WTC11 (cell line): ENCODE measurements around the gene DAAM2. TPM values are rescaled to one million over a fixed set of nuclear protein-coding genes. Genes with fewer than 3 reads are reported as not detected.

Experiments
- ATAC-seq: fragments of 200-7000 bp; cut with Tn5 transposase; 2 replicates; pipeline ENCODE4 v1.10.0; 2021; ENCODE audit warnings: mild to moderate bottlenecking, moderate library complexity
- CTCF ChIA-PET: fragments of 300-600 bp; sonication (Branson Sonifier 250); formaldehyde crosslinking; loops from one replicate; lab custom pipeline; 2021; ENCODE audit warnings: antibody characterized with exemption; lab: Charles Lee
- POLR2A ChIA-PET: fragments of 350-600 bp; sonication (Branson Sonifier 250); formaldehyde crosslinking; loops from one replicate; lab custom pipeline; 2021; ENCODE audit warnings: antibody characterized with exemption; lab: Charles Lee
- DNase-seq: peaks from one replicate; pipeline ENCODE4 v3.0.0; 2021; ENCODE audit warnings: low spot score
- H3K27ac Mint-ChIP-seq: 2 replicates; pipeline ENCODE4 v1.8.0; 2021; ENCODE audit warnings: mixed read lengths
- H3K27me3 Mint-ChIP-seq: 2 replicates; pipeline ENCODE4 v1.8.0; 2021; ENCODE audit warnings: low read depth, mild to moderate bottlenecking, moderate library complexity, mixed read lengths
- H3K36me3 Mint-ChIP-seq: 2 replicates; pipeline ENCODE4 v1.8.0; 2021; ENCODE audit warnings: mixed read lengths
- H3K4me1 Mint-ChIP-seq: 2 replicates; pipeline ENCODE4 v1.8.0; 2022; ENCODE audit warnings: mixed read lengths
- H3K4me3 Mint-ChIP-seq: 2 replicates; pipeline ENCODE4 v1.8.0; 2021; ENCODE audit warnings: mild to moderate bottlenecking, moderate library complexity, mixed read lengths
- H3K9me3 Mint-ChIP-seq: 2 replicates; pipeline ENCODE4 v1.8.0; 2021; ENCODE audit warnings: mixed read lengths
- AR ChIP-seq: fragments of 250-450 bp; sonication (Bioruptor Pico); IDR thresholded peaks from 2 replicates; pipeline ENCODE4 v1.9.0; 2021; ENCODE audit warnings: mild to moderate bottlenecking
- ATF2 ChIP-seq: sonication (generic); formaldehyde crosslinking; IDR thresholded peaks from 2 replicates; pipeline ENCODE4 v1.8.1; 2022; ENCODE audit warnings: low read depth, missing genetic modification reagents, borderline replicate concordance
- ATF6 ChIP-seq: sonication (generic); formaldehyde crosslinking; IDR thresholded peaks from 2 replicates; pipeline ENCODE4 v1.8.1; 2023; ENCODE audit warnings: mild to moderate bottlenecking, missing genetic modification reagents
- HMGA2 ChIP-seq: fragments of 250-450 bp; sonication (Bioruptor Pico); IDR thresholded peaks from 2 replicates; pipeline ENCODE4 v1.4.0; 2021; ENCODE audit warnings: mild to moderate bottlenecking, moderate library complexity
- MYBL2 ChIP-seq: sonication (generic); formaldehyde crosslinking; IDR thresholded peaks from 2 replicates; pipeline ENCODE4 v1.8.1; 2023; ENCODE audit warnings: mild to moderate bottlenecking, moderate library complexity, missing genetic modification reagents
- NFATC4 ChIP-seq: fragments of 250-450 bp; sonication (Bioruptor Pico); IDR thresholded peaks from 2 replicates; pipeline ENCODE4 v1.9.0; 2021; ENCODE audit warnings: mild to moderate bottlenecking
- SMAD3 ChIP-seq: sonication (generic); formaldehyde crosslinking; IDR thresholded peaks from 2 replicates; pipeline ENCODE4 v1.8.0; 2022; ENCODE audit warnings: missing genetic modification reagents, mild to moderate bottlenecking, borderline replicate concordance
- USF2 ChIP-seq: sonication (generic); formaldehyde crosslinking; IDR thresholded peaks from 2 replicates; pipeline ENCODE4 v1.8.1; 2023; ENCODE audit warnings: mild to moderate bottlenecking, missing genetic modification reagents, moderate library complexity
- ZNF281 ChIP-seq: sonication (generic); formaldehyde crosslinking; IDR thresholded peaks from 2 replicates; pipeline ENCODE4 v1.8.0; 2023; ENCODE audit warnings: mild to moderate bottlenecking, missing genetic modification reagents
- ZNF512 ChIP-seq: sonication (generic); formaldehyde crosslinking; IDR thresholded peaks from 2 replicates; pipeline ENCODE4 v1.8.1; 2022; ENCODE audit warnings: missing genetic modification reagents, borderline replicate concordance
- ZNF532 ChIP-seq: fragments of 250-450 bp; sonication (Bioruptor Pico); IDR thresholded peaks from 2 replicates; pipeline ENCODE4 v1.9.0; 2021; ENCODE audit warnings: mild to moderate bottlenecking, borderline replicate concordance
- total RNA-seq: library from RNA; stranded (reverse); gene quantifications from 3 replicates; pipeline ENCODE4 v1.2.3, GENCODE V29; 2021

The DAAM2 gene
- total RNA-seq, 1 experiment from 2014 or later = 2.0 TPM

DNA sequence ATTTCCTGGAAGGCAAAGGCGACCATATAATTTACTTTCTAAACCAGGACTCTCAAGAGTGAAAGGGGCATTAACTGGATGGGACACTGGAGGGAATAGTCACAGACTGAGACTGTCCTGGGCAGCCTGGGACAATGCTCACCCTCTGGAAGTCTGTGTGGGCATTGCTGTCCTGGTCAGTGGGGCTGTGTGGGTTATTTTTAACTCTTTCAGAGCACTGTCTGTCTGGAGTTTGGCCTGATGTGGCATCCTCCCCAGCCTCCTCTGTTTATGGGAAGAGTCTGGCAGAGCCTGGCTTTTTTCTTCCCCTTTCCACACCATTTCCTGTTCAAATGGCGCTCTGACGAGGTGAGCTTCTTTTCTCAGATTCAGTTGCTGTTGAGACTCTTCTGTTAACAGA lies 11.7 kb downstream of the DAAM2 start:
- no peak overlapping the region for H3K27ac Mint-ChIP-seq

GRCh38 chr6:39804466-39805065 lies 12.4 kb downstream of the DAAM2 start:
- ChIA-PET POLR2A (no interaction called here), CTCF (interaction anchor here (1.1 to 1.4 kb wide), 2 partner anchors 12 to 39 kb away, joined by 3 read pairs; partner anchors contain the start of gene DAAM2)
- Mint-ChIP-seq H3K4me3 (no peak overlapping the region), H3K4me1 (peaks cover 7% of the 10 kb centered on the region), H3K36me3 (no peaks in the 10 kb centered on the region), H3K27me3 (no peaks in the 10 kb centered on the region), H3K9me3 (no peaks in the 10 kb centered on the region), H3K27ac (no peak overlapping the region)
- TF ChIP-seq AR (CRISPR knock-in tag) = no peak
- no peak for DNase-seq
- ATAC-seq = no peak

More for the DNA sequence above, 11.7 kb downstream of the DAAM2 start:
- no peak for DNase-seq
- Mint-ChIP-seq H3K4me3 (no peak overlapping the region), H3K4me1 (peaks cover 7% of the 10 kb centered on the region), H3K9me3 (no peaks in the 10 kb centered on the region), H3K27me3 (no peaks in the 10 kb centered on the region), H3K36me3 (no peaks in the 10 kb centered on the region)
- no peak for TF ChIP-seq NFATC4 (CRISPR knock-in tag)
- no peak for TF ChIP-seq HMGA2 (CRISPR knock-in tag)
- TF ChIP-seq MYBL2 (CRISPR knock-in tag) = no peak
- no peak for TF ChIP-seq ZNF512 (CRISPR knock-in tag)
- TF ChIP-seq ATF6 (CRISPR knock-in tag) = no peak
- no peak for TF ChIP-seq ZNF281
- TF ChIP-seq SMAD3 (CRISPR knock-in tag) = no peak
- no peak for TF ChIP-seq USF2 (CRISPR knock-in tag)
- CTCF ChIA-PET = interaction anchor here (1.1 to 1.4 kb wide), 2 partner anchors 12 to 40 kb away, joined by 3 read pairs; partner anchors contain the start of gene DAAM2
- POLR2A ChIA-PET = no interaction called here
- no peak for ATAC-seq

- H3K27ac Mint-ChIP-seq = no peak overlapping the region
- H3K4me3 Mint-ChIP-seq = no peak overlapping the region
- DNase-seq (no peak), ATAC-seq (no peak)
- peaks cover 4% of the 10 kb centered on the region; the same call in 1 of the 2 replicates for H3K27me3 Mint-ChIP-seq
- POLR2A ChIA-PET = no interaction called here
- H3K36me3 Mint-ChIP-seq = no peaks in the 10 kb centered on the region
- CTCF ChIA-PET = no interaction called here
- peaks cover 15% of the 10 kb centered on the region for H3K4me1 Mint-ChIP-seq
- no peaks in the 10 kb centered on the region for H3K9me3 Mint-ChIP-seq
- TF ChIP-seq ATF2 (CRISPR knock-in tag) (no peak), ATF6 (CRISPR knock-in tag) (no peak), ZNF532 (CRISPR knock-in tag) (no peak), MYBL2 (CRISPR knock-in tag) (no peak)
Observed at GRCh38 chr6:39806278-39806677, 14.1 kb downstream of the DAAM2 start.
